CD4-positive, CD25-positive, alpha-beta regulatory T cell (primary cell): ENCODE data around the gene UBE2J1. TPM values are rescaled to one million over a fixed set of nuclear protein-coding genes. Genes with fewer than 3 reads are reported as not detected.
"Not testable (repeated sequence)": the region's sequence is repeated elsewhere in the genome, so short reads cannot be mapped to it uniquely, and the experiment has no call there.

Experiments
- ATAC-seq, 2 donors: fragments of 150-1000 bp; cut with Tn5 transposase; one replicate each; pipeline ENCODE4 v1.10.0; 2021; ENCODE audit warnings: low read depth in 2 of 2, moderate number of reproducible peaks in 2 of 2, moderate library complexity in 1 of 2
- DNase-seq, 3 donors: peaks; one replicate each; pipeline versions ENCODE4 v3.0.0 to v3.0.0-alpha.2; 2012 to 2022; ENCODE audit warnings: mixed read lengths in 1 of 3
- H3K27ac ChIP-seq: one replicate; pipeline ENCODE4 v1.7.0; 2013; ENCODE audit warnings: mild to moderate bottlenecking, low read length; ENCODE audit not compliant: insufficient read depth, poor library complexity, severe bottlenecking
- H3K27me3 ChIP-seq: one replicate; pipeline ENCODE4 v1.7.0; 2013; ENCODE audit warnings: low read length; ENCODE audit not compliant: control insufficient read depth, insufficient read depth
- H3K36me3 ChIP-seq: one replicate; pipeline ENCODE4 v1.7.0; 2013; ENCODE audit warnings: mild to moderate bottlenecking, low read length, moderate library complexity; ENCODE audit not compliant: control insufficient read depth, insufficient read depth
- H3K4me1 ChIP-seq: 2 replicates; pipeline ENCODE4 v1.7.0; 2013; ENCODE audit warnings: mild to moderate bottlenecking, low read length; ENCODE audit not compliant: insufficient read depth, control insufficient read depth, poor library complexity, severe bottlenecking
- H3K4me3 ChIP-seq: one replicate; pipeline ENCODE4 v1.7.0; 2013; ENCODE audit warnings: low read depth, mild to moderate bottlenecking, low read length, moderate library complexity
- H3K9me3 ChIP-seq, 2 experiments: 1 replicate in 1 of 2; 2 replicates in 1 of 2; pipeline ENCODE4 v1.7.0; 2013; ENCODE audit warnings: low read length in 2 of 2, mild to moderate bottlenecking in 1 of 2, moderate library complexity in 1 of 2; ENCODE audit not compliant: control insufficient read depth in 2 of 2
- H3K27ac Mint-ChIP-seq, 3 donors: one replicate each; pipeline ENCODE4 v1.8.0; 2020 to 2022; ENCODE audit warnings: mild to moderate bottlenecking in 3 of 3, mixed read lengths in 3 of 3, moderate library complexity in 2 of 3
- H3K27me3 Mint-ChIP-seq: one replicate; pipeline ENCODE4 v1.8.0; 2022; ENCODE audit warnings: mild to moderate bottlenecking, mixed read lengths
- H3K36me3 Mint-ChIP-seq: one replicate; pipeline ENCODE4 v1.8.0; 2020; ENCODE audit warnings: mixed read lengths
- H3K4me1 Mint-ChIP-seq, 4 donors: one replicate each; pipeline ENCODE4 v1.8.0; 2020 to 2022; ENCODE audit warnings: mixed read lengths in 4 of 4, mild to moderate bottlenecking in 1 of 4
- H3K4me3 Mint-ChIP-seq, 4 donors: one replicate each; pipeline ENCODE4 v1.8.0; 2020 to 2022; ENCODE audit warnings: mild to moderate bottlenecking in 4 of 4, mixed read lengths in 4 of 4, moderate library complexity in 3 of 4
- H3K9me3 Mint-ChIP-seq, 7 donors: one replicate each; pipeline ENCODE4 v1.8.0; 2020 to 2022; ENCODE audit warnings: mixed read lengths in 7 of 7, mild to moderate bottlenecking in 3 of 7, moderate library complexity in 2 of 7
- polyA plus RNA-seq, 4 donors: library from polyadenylated mRNA; unstranded; fragments of 300-500 nt; fragmentation: Illumina TruSeq; gene quantifications; one replicate each; pipeline ENCODE4 v1.2.3, GENCODE V29; 2021
- total RNA-seq: library from RNA; stranded (reverse); gene quantifications from one replicate; pipeline ENCODE4 v1.2.3, GENCODE V29; 2022

The UBE2J1 gene
- total and polyA plus RNA-seq, 5 donors from 2014 or later = 30.0 to 50.6 (median 34.1) TPM

- peak overlapping the region; percentile 53 for H3K27ac ChIP-seq
- no peaks in the 10 kb centered on the region for H3K27me3 ChIP-seq
- H3K4me3 ChIP-seq = peak overlapping the region; percentile 65
- Mint-ChIP-seq H3K27me3 (peaks cover 10% of the 10 kb centered on the region), H3K36me3 (no peaks in the 10 kb centered on the region), H3K4me3 (peak overlapping the region; percentile 7 to 80 (median 64)), H3K27ac (peak overlapping the region; percentile 86 to 95 (median 92)), H3K4me1 (peaks cover 0 to 28% (median 21%) of the 10 kb centered on the region in 4 donors), H3K9me3 (peaks cover 0 to 2% (median 0%) of the 10 kb centered on the region in 7 donors)
- H3K4me1 ChIP-seq = peaks cover 21% of the 10 kb centered on the region
- H3K9me3 ChIP-seq = no peaks in the 10 kb centered on the region
- ATAC-seq (peak; percentile 74 to 78), DNase-seq (peak; percentile 40 to 85 (median 60))
- H3K36me3 ChIP-seq = no peaks in the 10 kb centered on the region
Measured at GRCh38 chr6:89297695-89298351, 54.7 kb downstream of the UBE2J1 start.

DNA sequence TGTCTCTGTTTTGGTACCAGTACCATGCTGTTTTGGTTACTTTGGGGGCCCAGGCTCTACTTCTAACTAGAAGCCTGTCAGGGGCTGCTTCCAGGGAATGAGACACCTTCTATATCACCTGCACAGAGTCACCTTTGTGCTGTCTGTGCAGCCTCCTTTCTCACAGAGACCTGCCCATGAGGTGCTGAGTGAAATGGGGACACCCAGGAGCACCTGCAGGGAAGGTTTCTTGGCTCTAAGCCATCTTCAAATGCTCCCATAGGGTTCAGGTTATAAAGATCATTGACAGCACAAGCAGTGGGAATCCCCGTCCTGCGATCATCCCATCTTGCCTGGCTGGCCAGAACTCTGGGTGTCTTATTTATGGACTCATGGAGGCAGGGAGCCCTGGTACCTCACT, 56.5 kb downstream of the UBE2J1 start:
- no peaks in the 10 kb centered on the region for H3K36me3 ChIP-seq
- H3K4me3 ChIP-seq = no peak overlapping the region
- peaks cover 10% of the 10 kb centered on the region for H3K27me3 Mint-ChIP-seq
- no peaks in the 10 kb centered on the region for H3K36me3 Mint-ChIP-seq
- peaks cover 21% of the 10 kb centered on the region for H3K4me1 ChIP-seq
- H3K4me1 Mint-ChIP-seq = peaks cover 0 to 28% (median 21%) of the 10 kb centered on the region in 4 donors
- no peaks in the 10 kb centered on the region for H3K27me3 ChIP-seq
- peak overlapping the region in 2 of 3 donors; percentile 15 to 62 for H3K27ac Mint-ChIP-seq
- H3K9me3 Mint-ChIP-seq = peaks cover 0 to 2% (median 0%) of the 10 kb centered on the region in 7 donors
- no peak for DNase-seq
- no peak overlapping the region for H3K4me3 Mint-ChIP-seq
- ATAC-seq = no peak
- no peaks in the 10 kb centered on the region for H3K9me3 ChIP-seq
- H3K27ac ChIP-seq = no peak overlapping the region

DNA sequence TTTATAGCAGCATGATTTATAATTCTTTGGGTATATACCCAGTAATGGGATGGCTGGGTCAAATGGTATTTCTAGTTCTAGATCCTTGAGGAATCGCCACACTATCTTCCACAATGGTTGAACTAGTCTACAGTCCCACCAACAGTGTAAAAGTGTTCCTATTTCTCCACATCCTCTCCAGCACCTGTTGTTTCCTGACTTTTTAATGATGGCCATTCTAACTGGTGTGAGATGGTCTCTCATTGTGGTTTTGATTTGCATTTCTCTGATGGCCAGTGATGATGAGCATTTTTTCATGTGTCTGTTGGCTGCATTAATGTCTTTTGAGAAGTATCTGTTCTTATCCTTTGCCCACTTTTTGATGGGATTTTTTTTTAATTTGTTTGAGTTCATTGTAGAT, 57.4 kb downstream of the UBE2J1 start:
- H3K27me3 ChIP-seq, ATAC-seq, H3K9me3 ChIP-seq, H3K27me3 Mint-ChIP-seq, H3K36me3 ChIP-seq, H3K27ac ChIP-seq, H3K36me3 Mint-ChIP-seq, H3K4me3 ChIP-seq, H3K9me3 Mint-ChIP-seq, H3K27ac Mint-ChIP-seq, H3K4me3 Mint-ChIP-seq, DNase-seq: not testable (repeated sequence)
- H3K4me1 Mint-ChIP-seq = peaks cover 0 to 26% (median 20%) of the 10 kb centered on the region in 4 donors
- peaks cover 21% of the 10 kb centered on the region for H3K4me1 ChIP-seq

GRCh38 chr6:89291256-89291819, 61.2 kb downstream of the UBE2J1 start:
- Mint-ChIP-seq H3K36me3 (no peaks in the 10 kb centered on the region), H3K4me1 (no peaks in the 10 kb centered on the region), H3K9me3 (peaks cover 0 to 3% (median 0%) of the 10 kb centered on the region in 7 donors), H3K27me3 (peaks cover 9% of the 10 kb centered on the region), H3K4me3 (no peak overlapping the region), H3K27ac (no peak overlapping the region)
- DNase-seq (no peak), ATAC-seq (no peak)
- Histone ChIP-seq H3K27me3 (no peaks in the 10 kb centered on the region), H3K4me1 (no peaks in the 10 kb centered on the region), H3K9me3 (no peaks in the 10 kb centered on the region), H3K4me3 (no peak overlapping the region), H3K27ac (no peak overlapping the region), H3K36me3 (no peaks in the 10 kb centered on the region)

GRCh38 chr6:89290401-89291155, 61.9 kb downstream of the UBE2J1 start:
- H3K9me3 ChIP-seq = no peaks in the 10 kb centered on the region
- H3K4me1 ChIP-seq = no peaks in the 10 kb centered on the region
- Mint-ChIP-seq H3K4me3 (no peak overlapping the region), H3K4me1 (no peaks in the 10 kb centered on the region), H3K36me3 (no peaks in the 10 kb centered on the region), H3K9me3 (peaks cover 0 to 3% (median 0%) of the 10 kb centered on the region in 7 donors), H3K27me3 (peaks cover 9% of the 10 kb centered on the region), H3K27ac (no peak overlapping the region)
- DNase-seq = no peak
- H3K4me3 ChIP-seq = no peak overlapping the region
- no peak for ATAC-seq
- H3K27me3 ChIP-seq = no peaks in the 10 kb centered on the region
- no peak overlapping the region for H3K27ac ChIP-seq
- H3K36me3 ChIP-seq = no peaks in the 10 kb centered on the region

- H3K36me3 ChIP-seq = no peaks in the 10 kb centered on the region
- no peak overlapping the region for H3K4me3 Mint-ChIP-seq
- ATAC-seq = no peak
- H3K4me1 Mint-ChIP-seq = no peaks in the 10 kb centered on the region
- H3K9me3 ChIP-seq = no peaks in the 10 kb centered on the region
- peaks cover 9% of the 10 kb centered on the region for H3K27me3 Mint-ChIP-seq
- no peak for DNase-seq
- no peaks in the 10 kb centered on the region for H3K4me1 ChIP-seq
- peak overlapping the region in 1 of 3 donors; percentile 22 for H3K27ac Mint-ChIP-seq
- no peaks in the 10 kb centered on the region for H3K27me3 ChIP-seq
- H3K4me3 ChIP-seq = no peak overlapping the region
- H3K9me3 Mint-ChIP-seq = peaks cover 0 to 3% (median 0%) of the 10 kb centered on the region in 7 donors
- no peak overlapping the region for H3K27ac ChIP-seq
- no peaks in the 10 kb centered on the region for H3K36me3 Mint-ChIP-seq
Measured at GRCh38 chr6:89289710-89290109, 62.8 kb downstream of the UBE2J1 start.

- Mint-ChIP-seq H3K27me3 (peaks cover 16% of the 10 kb centered on the region), H3K27ac (no peak overlapping the region), H3K36me3 (no peaks in the 10 kb centered on the region), H3K4me1 (no peaks in the 10 kb centered on the region), H3K9me3 (peaks cover 0 to 3% (median 0%) of the 10 kb centered on the region in 7 donors), H3K4me3 (no peak overlapping the region)
- no peak for DNase-seq
- H3K36me3 ChIP-seq = no peaks in the 10 kb centered on the region
- no peaks in the 10 kb centered on the region for H3K4me1 ChIP-seq
- no peaks in the 10 kb centered on the region for H3K27me3 ChIP-seq
- H3K27ac ChIP-seq = no peak overlapping the region
- H3K9me3 ChIP-seq = no peaks in the 10 kb centered on the region
- no peak for ATAC-seq
- H3K4me3 ChIP-seq = no peak overlapping the region
Measured at GRCh38 chr6:89287351-89288028, 65.0 kb downstream of the UBE2J1 start.
